DMS53 treated with DMSO at 0.1 percent for 48 hours (cell line): ENCODE results near the gene MECP2.
"Not testable (repeated sequence)": the region's sequence is repeated elsewhere in the genome, so short reads cannot be mapped to it uniquely, and the experiment has no call there.

ENCODE experiments used
- DNase-seq: peaks from one replicate; lab custom pipeline; 2025; ENCODE audit not compliant: unreplicated experiment; lab: John Stamatoyannopoulos, UW

The MECP2 gene

GRCh38 chrX:153995504-153995903, 102.0 kb downstream of the MECP2 start:
- DNase-seq, result no peak

- not testable (repeated sequence) for DNase-seq
These were observed 103.1 kb downstream of the MECP2 start for GRCh38 chrX:153994398-153994797.

GRCh38 chrX:153993978-153994377, 103.5 kb downstream of the MECP2 start:
- no peak for DNase-seq

- DNase-seq, result no peak
These were observed 104.4 kb downstream of the MECP2 start for GRCh38 chrX:153993079-153993478.

GRCh38 chrX:153992180-153992579, 105.3 kb downstream of the MECP2 start:
- no peak for DNase-seq

- DNase-seq, result no peak
These were observed 106.4 kb downstream of the MECP2 start for GRCh38 chrX:153991013-153991580.

- DNase-seq, result no peak
These were observed 107.4 kb downstream of the MECP2 start for GRCh38 chrX:153989973-153990655.

GRCh38 chrX:153988493-153988892, 109.0 kb downstream of the MECP2 start:
- no peak for DNase-seq

GRCh38 chrX:153984351-153985178, 113.0 kb downstream of the MECP2 start:
- DNase-seq, result no peak

- DNase-seq, result no peak
These were observed 114.2 kb downstream of the MECP2 start for GRCh38 chrX:153983321-153983801.

- no peak for DNase-seq
These were observed 115.6 kb downstream of the MECP2 start for GRCh38 chrX:153981771-153982533.

GRCh38 chrX:153981231-153981630, 116.3 kb downstream of the MECP2 start:
- DNase-seq, result no peak

- DNase-seq, result not testable (repeated sequence)
These were observed 117.1 kb downstream of the MECP2 start for GRCh38 chrX:153980394-153980793.

GRCh38 chrX:153974726-153975286, 122.7 kb downstream of the MECP2 start:
- DNase-seq, result no peak

- no peak for DNase-seq
These were observed 123.4 kb downstream of the MECP2 start for GRCh38 chrX:153974003-153974725.

GRCh38 chrX:153973127-153974002, 124.2 kb downstream of the MECP2 start:
- DNase-seq, result no peak

- peak; percentile 72 for DNase-seq
These were observed 125.0 kb downstream of the MECP2 start, which contains the start of gene TMEM187 for GRCh38 chrX:153972368-153973126. Gene TMEM187 (plus strand): TSS chrX:153972754. CDS start chrX:153982063, 9,309 bp downstream.
